A549 (cell line): Measurements from ENCODE around the gene DUSP3. TPM values are rescaled to one million over a fixed set of nuclear protein-coding genes. Genes with fewer than 3 reads are reported as not detected.

Experiments
- ATAC-seq, 2 experiments: fragments of 200-7000 bp in 1 of 2; fragments of >200 bp in 1 of 2; cut with Nextera tagmentation in 1 of 2; cut with Tn5 transposase in 1 of 2; 3 replicates each; pipeline versions ENCODE4 v1.8.0 to v1.9.1; 2018 to 2020; ENCODE audit warnings: mild to moderate bottlenecking in 1 of 2, moderate library complexity in 1 of 2
- CTCF ChIA-PET: fragments of 300-600 bp; sonication (Branson Sonifier 250); formaldehyde crosslinking; extraction: SDS; loops from one replicate; lab custom pipeline; 2021; ENCODE audit warnings: antibody characterized with exemption, inconsistent platforms; lab: Yijun Ruan, JAX
- POLR2A ChIA-PET: fragments of 350-600 bp; formaldehyde crosslinking; extraction: SDS; loops from one replicate; lab custom pipeline; 2021; ENCODE audit warnings: antibody characterized with exemption, inconsistent platforms; lab: Yijun Ruan, JAX
- DNase-seq, 2 experiments: peaks; one replicate each; pipeline versions ENCODE4 v3.0.0 to v3.0.0-alpha.2; 2011 to 2016; ENCODE audit warnings: low read depth in 1 of 2, low spot score in 1 of 2
- FAIRE-seq: peaks from 2 replicates; lab custom pipeline; 2011; peaks lifted over from hg19 to GRCh38; lab: Jason Lieb, UNC
- H3K27ac ChIP-seq, 2 experiments: fragments of >200 bp; sonication (Bioruptor Twin); formaldehyde crosslinking; 3 replicates each; pipeline ENCODE4 v1.5.1; 2016 to 2017
- H3K4me1 ChIP-seq: fragments of >200 bp; sonication (Bioruptor Twin); formaldehyde crosslinking; 3 replicates; pipeline ENCODE4 v1.6.1; 2016
- H3K4me2 ChIP-seq: fragments of >200 bp; sonication (Bioruptor Twin); formaldehyde crosslinking; 3 replicates; pipeline ENCODE4 v1.6.1; 2016
- H3K4me3 ChIP-seq: fragments of >200 bp; sonication (Bioruptor Twin); formaldehyde crosslinking; 3 replicates; pipeline ENCODE4 v1.5.1; 2016
- H3K9me3 ChIP-seq: fragments of >200 bp; sonication (Bioruptor Twin); formaldehyde crosslinking; 3 replicates; pipeline ENCODE4 v1.6.1; 2016
- CHD2 ChIP-seq: fragments of 150-350 bp; IDR thresholded peaks from 2 replicates; pipeline ENCODE4 v1.6.1; 2014; ENCODE audit warnings: low read length; ENCODE audit not compliant: partially characterized antibody
- CHD4 ChIP-seq: fragments of 200-600 bp; sonication (generic); IDR thresholded peaks from 2 replicates; pipeline ENCODE4 v1.6.1; 2016; ENCODE audit warnings: antibody characterized with exemption, mild to moderate bottlenecking, borderline replicate concordance
- E2F6 ChIP-seq: IDR thresholded peaks from 2 replicates; pipeline ENCODE4 v1.6.1; 2012; ENCODE audit warnings: low read depth, borderline replicate concordance
- EHF ChIP-seq: fragments of 250-450 bp; sonication (Bioruptor Pico); IDR thresholded peaks from 2 replicates; pipeline ENCODE4 v1.5.0; 2020; ENCODE audit warnings: mild to moderate bottlenecking
- EP300 ChIP-seq, 2 experiments: fragments of >200 bp; sonication (Bioruptor Twin); formaldehyde crosslinking; IDR thresholded peaks; 2 replicates in 1 of 2; 3 replicates in 1 of 2; pipeline ENCODE4 v1.6.1; 2016 to 2017
- FOSB ChIP-seq: fragments of 250-450 bp; sonication (Bioruptor Pico); IDR thresholded peaks from 2 replicates; pipeline ENCODE4 v1.5.0; 2020; ENCODE audit warnings: mild to moderate bottlenecking, moderate library complexity
- HES2 ChIP-seq: fragments of >200 bp; sonication (Bioruptor Twin); formaldehyde crosslinking; IDR thresholded peaks from 2 replicates; pipeline ENCODE4 v1.6.1; 2016
- HMGXB4 ChIP-seq: fragments of 250-450 bp; sonication (Bioruptor Pico); IDR thresholded peaks from 2 replicates; pipeline ENCODE4 v1.5.0; 2021; ENCODE audit warnings: mild to moderate bottlenecking, moderate library complexity, borderline replicate concordance
- JUNB ChIP-seq: fragments of >200 bp; sonication (Bioruptor Twin); formaldehyde crosslinking; IDR thresholded peaks from 2 replicates; pipeline ENCODE4 v1.6.1; 2016
- KDM1A ChIP-seq: fragments of 200-600 bp; sonication (generic); IDR thresholded peaks from 2 replicates; pipeline ENCODE4 v1.6.1; 2016; ENCODE audit warnings: low read depth, mild to moderate bottlenecking
- MAFK ChIP-seq: fragments of 450-650 bp; IDR thresholded peaks from 2 replicates; pipeline ENCODE4 v1.6.1; 2014; ENCODE audit not compliant: partially characterized antibody
- NFE2L2 ChIP-seq: fragments of 150-350 bp; conservative IDR thresholded peaks from 2 replicates; pipeline ENCODE4 v1.6.1; 2014; ENCODE audit warnings: low read length
- NPAS2 ChIP-seq: fragments of 250-450 bp; sonication (Bioruptor Pico); IDR thresholded peaks from 2 replicates; pipeline ENCODE4 v1.8.0; 2022; ENCODE audit warnings: mild to moderate bottlenecking, moderate library complexity, borderline replicate concordance
- NR3C1 ChIP-seq: fragments of >200 bp; sonication (Bioruptor Twin); formaldehyde crosslinking; IDR thresholded peaks from 3 replicates; pipeline ENCODE4 v1.6.1; 2017
- PBX3 ChIP-seq: IDR thresholded peaks from 2 replicates; pipeline ENCODE4 v1.6.1; 2012
- PHF8 ChIP-seq: fragments of 200-600 bp; sonication (generic); IDR thresholded peaks from 2 replicates; pipeline ENCODE4 v1.6.1; 2016; ENCODE audit warnings: low read depth, mild to moderate bottlenecking, antibody characterized with exemption, moderate library complexity, borderline replicate concordance
- POLR2A ChIP-seq: IDR thresholded peaks from 2 replicates; pipeline ENCODE4 v1.6.1; 2012; ENCODE audit warnings: mild to moderate bottlenecking, low read length
- RAD21 ChIP-seq, 2 experiments: fragments of >200 bp in 1 of 2; sonication (Bioruptor Twin) in 1 of 2; formaldehyde crosslinking in 1 of 2; IDR thresholded peaks in 1 of 2; conservative IDR thresholded peaks in 1 of 2; 2 replicates in 1 of 2; 3 replicates in 1 of 2; pipeline ENCODE4 v1.6.1; 2012 to 2018; ENCODE audit warnings: inconsistent platforms in 1 of 2
- RARB ChIP-seq: fragments of 250-450 bp; sonication (Bioruptor Pico); IDR thresholded peaks from 2 replicates; pipeline ENCODE4 v1.8.0; 2021; ENCODE audit warnings: mild to moderate bottlenecking, moderate library complexity
- RCOR1 ChIP-seq: fragments of 150-350 bp; IDR thresholded peaks from 2 replicates; pipeline ENCODE4 v1.6.1; 2014; ENCODE audit warnings: antibody characterized with exemption, low read length, low read depth
- REST ChIP-seq: fragments of 200-600 bp; sonication (generic); IDR thresholded peaks from 2 replicates; pipeline ENCODE4 v1.6.1; 2016; ENCODE audit warnings: antibody characterized with exemption, mild to moderate bottlenecking, moderate library complexity
- RNF2 ChIP-seq: fragments of 200-600 bp; sonication (generic); IDR thresholded peaks from 2 replicates; pipeline ENCODE4 v1.6.1; 2016; ENCODE audit warnings: low read depth, mild to moderate bottlenecking, antibody characterized with exemption, moderate library complexity, borderline replicate concordance
- TP53 ChIP-seq: fragments of 250-450 bp; sonication (Bioruptor Pico); IDR thresholded peaks from 2 replicates; pipeline ENCODE4 v1.5.0; 2021; ENCODE audit warnings: mild to moderate bottlenecking, moderate library complexity
- USF2 ChIP-seq: fragments of 450-650 bp; IDR thresholded peaks from 2 replicates; pipeline ENCODE4 v1.6.1; 2014; ENCODE audit warnings: antibody characterized with exemption
- ZNF302 ChIP-seq: fragments of 250-450 bp; sonication (Bioruptor Pico); IDR thresholded peaks from 2 replicates; pipeline ENCODE4 v1.9.0; 2021; ENCODE audit warnings: inconsistent platforms, mild to moderate bottlenecking, moderate library complexity
- WGBS: methylation state at CpG from one replicate; pipeline ENCODE4 v1.1.6; 2017; ENCODE audit errors: missing lambda C conversion rate; 5-methylcytosine and 5-hydroxymethylcytosine counted together
- polyA plus RNA-seq, 4 experiments: library from polyadenylated mRNA; depleted of rRNA in 3 of 4; stranded (reverse); fragments of >200 nt; fragmentation: RNase III in 1 of 4; extraction: RNeasy Plus Mini Kit Qiagen cat#74134 plus additional on column Dnase treatment in 1 of 4; gene quantifications; 2 replicates in 3 of 4; 3 replicates in 1 of 4; pipeline ENCODE4 v1.2.3, GENCODE V29; 2011 to 2017

The DUSP3 gene
- polyA plus RNA-seq, 2 of the 4 experiments (the other 2 are of a cell fraction): 60.0 to 62.2 TPM

GRCh38 chr17:43805117-43805516, 26.3 kb upstream of the DUSP3 start:
- H3K9me3 ChIP-seq: no peaks in the 10 kb centered on the region
- TF ChIP-seq PBX3 (no peak), NPAS2 (CRISPR knock-in tag) (no peak), JUNB (no peak), RAD21 (conservative IDR thresholded peaks at IDR 0.05 in 1 of 2, IDR thresholded peaks at IDR 0.05 in 1 of 2) (no peak)
- ChIA-PET CTCF (interaction anchor here (1.1 to 1.4 kb wide), 2 partner anchors 17 to 75 kb away, joined by 3 to 4 read pairs; no protein-coding TSS in a partner anchor), POLR2A (no interaction called here)
- ATAC-seq (no peak), FAIRE-seq (peak; percentile 92), DNase-seq (no peak)
- no peaks in the 10 kb centered on the region for H3K4me1 ChIP-seq
- H3K27ac ChIP-seq: no peak overlapping the region
- no peak overlapping the region for H3K4me3 ChIP-seq
- H3K4me2 ChIP-seq: no peak overlapping the region

GRCh38 chr17:43803758-43804157, 25.0 kb upstream of the DUSP3 start:
- Histone ChIP-seq H3K4me2 (no peak overlapping the region), H3K4me1 (no peaks in the 10 kb centered on the region), H3K9me3 (0 out of 3 replicates have a peak, but pooled peaks cover 4% of the 10 kb centered on the region), H3K4me3 (no peak overlapping the region), H3K27ac (no peak overlapping the region)
- FAIRE-seq (peak; percentile 39), ATAC-seq (no peak), DNase-seq (no peak)
- ChIA-PET CTCF (interaction anchor here (0.8 to 1.4 kb wide), 4 partner anchors 12 to 77 kb away, joined by 3 to 4 read pairs (median 4); no protein-coding TSS in a partner anchor), POLR2A (no interaction called here)
- WGBS: 87% methylated on average over 4 of the region's 4 CpGs
- TF ChIP-seq CHD4 (no peak), REST (no peak), CHD2 (no peak), RARB (CRISPR knock-in tag) (no peak), RCOR1 (no peak), NR3C1 (no peak), FOSB (CRISPR knock-in tag) (no peak), EP300 (IDR thresholded peaks at IDR 0.05) (no peak), TP53 (CRISPR knock-in tag) (no peak), HMGXB4 (CRISPR knock-in tag) (no peak), ZNF302 (CRISPR knock-in tag) (no peak), EHF (CRISPR knock-in tag) (no peak)

- H3K9me3 ChIP-seq: peaks cover 16% of the 10 kb centered on the region; the same call in 2 of the 3 replicates
- ChIA-PET POLR2A (no interaction called here), CTCF (interaction anchor here (1.2 to 1.7 kb wide), 2 partner anchors 29 to 44 kb away, joined by 4 to 7 read pairs; no protein-coding TSS in a partner anchor)
- DNase-seq: no peak
- H3K4me2 ChIP-seq: no peak overlapping the region
- WGBS: 81% methylated on average over 3 of the region's 3 CpGs
- no peak overlapping the region for H3K4me3 ChIP-seq
- no peak overlapping the region for H3K27ac ChIP-seq
- ATAC-seq: no peak
- FAIRE-seq: peak; percentile 46
- H3K4me1 ChIP-seq: no peaks in the 10 kb centered on the region
- TF ChIP-seq RAD21 (conservative IDR thresholded peaks at IDR 0.05 in 1 of 2, IDR thresholded peaks at IDR 0.05 in 1 of 2) (no peak), NR3C1 (no peak), PBX3 (no peak), RNF2 (no peak), NFE2L2 (no peak), KDM1A (no peak), POLR2A (no peak), PHF8 (no peak), HES2 (no peak), E2F6 (no peak), MAFK (no peak), USF2 (no peak)
Observed at GRCh38 chr17:43801844-43802243, 23.1 kb upstream of the DUSP3 start.
